Measurements from ENCODE around the gene TMEM187. TPM values are rescaled to one million over a fixed set of nuclear protein-coding genes. Genes with fewer than 3 reads are reported as not detected.
"Not testable (repeated sequence)": the region's sequence is repeated elsewhere in the genome, so short reads cannot be mapped to it uniquely, and the experiment has no call there.

The TMEM187 gene
- total RNA-seq, 1 experiment from 2014 or later: 0.86 TPM

- DNase-seq (ENCODE audit: low read depth): peak; percentile 87
These were observed 845 bp upstream of the TMEM187 start, which contains the start of gene HCFC1 for GRCh38 chrX:153971450-153972367. HCFC1 (minus strand) TSS chrX:153971818; CDS start chrX:153970840, 978 bp downstream.

GRCh38 chrX:153973127-153974002, 811 bp downstream of the TMEM187 start:
- DNase-seq (ENCODE audit: low read depth): no peak

GRCh38 chrX:153974003-153974725, 1.6 kb downstream of the TMEM187 start:
- no peak for DNase-seq (ENCODE audit: low read depth)

GRCh38 chrX:153974726-153975286, 2.3 kb downstream of the TMEM187 start:
- DNase-seq (ENCODE audit: low read depth): no peak

GRCh38 chrX:153980394-153980793, 7.8 kb downstream of the TMEM187 start:
- not testable (repeated sequence) for DNase-seq (ENCODE audit: low read depth)

GRCh38 chrX:153981231-153981630, 8.7 kb downstream of the TMEM187 start:
- no peak for DNase-seq (ENCODE audit: low read depth)

GRCh38 chrX:153981771-153982533, 9.4 kb downstream of the TMEM187 start:
- DNase-seq (ENCODE audit: low read depth): no peak

- DNase-seq (ENCODE audit: low read depth): no peak
These were observed 10.8 kb downstream of the TMEM187 start for GRCh38 chrX:153983321-153983801.

- no peak for DNase-seq (ENCODE audit: low read depth)
These were observed 12.0 kb downstream of the TMEM187 start for GRCh38 chrX:153984351-153985178.

GRCh38 chrX:153988493-153988892, 15.9 kb downstream of the TMEM187 start:
- no peak for DNase-seq (ENCODE audit: low read depth)

- DNase-seq (ENCODE audit: low read depth): no peak
These were observed 17.6 kb downstream of the TMEM187 start for GRCh38 chrX:153989973-153990655.

GRCh38 chrX:153991013-153991580, 18.5 kb downstream of the TMEM187 start:
- no peak for DNase-seq (ENCODE audit: low read depth)

GRCh38 chrX:153992180-153992579, 19.6 kb downstream of the TMEM187 start:
- no peak for DNase-seq (ENCODE audit: low read depth)

GRCh38 chrX:153993079-153993478, 20.5 kb downstream of the TMEM187 start:
- DNase-seq (ENCODE audit: low read depth): no peak

- DNase-seq (ENCODE audit: low read depth): no peak
These were observed 21.4 kb downstream of the TMEM187 start for GRCh38 chrX:153993978-153994377.

- not testable (repeated sequence) for DNase-seq (ENCODE audit: low read depth)
These were observed 21.8 kb downstream of the TMEM187 start for GRCh38 chrX:153994398-153994797.

GRCh38 chrX:153995504-153995903, 22.9 kb downstream of the TMEM187 start:
- no peak for DNase-seq (ENCODE audit: low read depth)

- no peak for DNase-seq (ENCODE audit: low read depth)
These were observed 26.9 kb downstream of the TMEM187 start for GRCh38 chrX:153999359-154000037.

All from Daoy (cell line).